CD4-positive, CD25-positive, alpha-beta regulatory T cell (primary cell): ENCODE data around the gene ZNF692. TPM values are rescaled to one million over a fixed set of nuclear protein-coding genes. Genes with fewer than 3 reads are reported as not detected.
"Not testable (repeated sequence)": the region's sequence is repeated elsewhere in the genome, so short reads cannot be mapped to it uniquely, and the experiment has no call there.

ENCODE experiments used
- ATAC-seq, 2 donors: fragments of 150-1000 bp; cut with Tn5 transposase; one replicate each; pipeline ENCODE4 v1.10.0; 2021; ENCODE audit warnings: low read depth in 2 of 2, moderate number of reproducible peaks in 2 of 2, moderate library complexity in 1 of 2
- DNase-seq, 3 donors: peaks; one replicate each; pipeline versions ENCODE4 v3.0.0 to v3.0.0-alpha.2; 2012 to 2022; ENCODE audit warnings: mixed read lengths in 1 of 3
- H3K27ac ChIP-seq: one replicate; pipeline ENCODE4 v1.7.0; 2013; ENCODE audit warnings: mild to moderate bottlenecking, low read length; ENCODE audit not compliant: insufficient read depth, poor library complexity, severe bottlenecking
- H3K27me3 ChIP-seq: one replicate; pipeline ENCODE4 v1.7.0; 2013; ENCODE audit warnings: low read length; ENCODE audit not compliant: control insufficient read depth, insufficient read depth
- H3K36me3 ChIP-seq: one replicate; pipeline ENCODE4 v1.7.0; 2013; ENCODE audit warnings: mild to moderate bottlenecking, low read length, moderate library complexity; ENCODE audit not compliant: control insufficient read depth, insufficient read depth
- H3K4me1 ChIP-seq: 2 replicates; pipeline ENCODE4 v1.7.0; 2013; ENCODE audit warnings: mild to moderate bottlenecking, low read length; ENCODE audit not compliant: insufficient read depth, control insufficient read depth, poor library complexity, severe bottlenecking
- H3K4me3 ChIP-seq: one replicate; pipeline ENCODE4 v1.7.0; 2013; ENCODE audit warnings: low read depth, mild to moderate bottlenecking, low read length, moderate library complexity
- H3K9me3 ChIP-seq, 2 experiments: 1 replicate in 1 of 2; 2 replicates in 1 of 2; pipeline ENCODE4 v1.7.0; 2013; ENCODE audit warnings: low read length in 2 of 2, mild to moderate bottlenecking in 1 of 2, moderate library complexity in 1 of 2; ENCODE audit not compliant: control insufficient read depth in 2 of 2
- H3K27ac Mint-ChIP-seq, 3 donors: one replicate each; pipeline ENCODE4 v1.8.0; 2020 to 2022; ENCODE audit warnings: mild to moderate bottlenecking in 3 of 3, mixed read lengths in 3 of 3, moderate library complexity in 2 of 3
- H3K27me3 Mint-ChIP-seq: one replicate; pipeline ENCODE4 v1.8.0; 2022; ENCODE audit warnings: mild to moderate bottlenecking, mixed read lengths
- H3K36me3 Mint-ChIP-seq: one replicate; pipeline ENCODE4 v1.8.0; 2020; ENCODE audit warnings: mixed read lengths
- H3K4me1 Mint-ChIP-seq, 4 donors: one replicate each; pipeline ENCODE4 v1.8.0; 2020 to 2022; ENCODE audit warnings: mixed read lengths in 4 of 4, mild to moderate bottlenecking in 1 of 4
- H3K4me3 Mint-ChIP-seq, 4 donors: one replicate each; pipeline ENCODE4 v1.8.0; 2020 to 2022; ENCODE audit warnings: mild to moderate bottlenecking in 4 of 4, mixed read lengths in 4 of 4, moderate library complexity in 3 of 4
- H3K9me3 Mint-ChIP-seq, 7 donors: one replicate each; pipeline ENCODE4 v1.8.0; 2020 to 2022; ENCODE audit warnings: mixed read lengths in 7 of 7, mild to moderate bottlenecking in 3 of 7, moderate library complexity in 2 of 7
- polyA plus RNA-seq, 4 donors: library from polyadenylated mRNA; unstranded; fragments of 300-500 nt; fragmentation: Illumina TruSeq; gene quantifications; one replicate each; pipeline ENCODE4 v1.2.3, GENCODE V29; 2021
- total RNA-seq: library from RNA; stranded (reverse); gene quantifications from one replicate; pipeline ENCODE4 v1.2.3, GENCODE V29; 2022

Gene ZNF692
- total and polyA plus RNA-seq, 5 donors from 2014 or later, result 6.0 to 50.6 (median 7.7) TPM

- peaks cover 2% of the 10 kb centered on the region for H3K4me1 ChIP-seq
- Mint-ChIP-seq H3K9me3 (peaks cover 0 to 4% (median 0%) of the 10 kb centered on the region in 7 donors), H3K27ac (no peak overlapping the region), H3K4me1 (peaks cover 0 to 5% (median 2%) of the 10 kb centered on the region in 4 donors), H3K27me3 (peaks cover 48% of the 10 kb centered on the region), H3K4me3 (no peak overlapping the region), H3K36me3 (no peaks in the 10 kb centered on the region)
- H3K9me3 ChIP-seq, result no peaks in the 10 kb centered on the region
- H3K27me3 ChIP-seq, result peaks cover 20% of the 10 kb centered on the region
- H3K36me3 ChIP-seq, result no peaks in the 10 kb centered on the region
- no peak for ATAC-seq
- no peak for DNase-seq
- H3K27ac ChIP-seq, result no peak overlapping the region
- no peak overlapping the region for H3K4me3 ChIP-seq
Observed at GRCh38 chr1:248900637-248901036, 41.8 kb upstream of the ZNF692 start.

- Mint-ChIP-seq H3K27ac (no peak overlapping the region), H3K9me3 (peaks cover 0 to 4% (median 0%) of the 10 kb centered on the region in 7 donors), H3K4me3 (no peak overlapping the region), H3K27me3 (peaks cover 59% of the 10 kb centered on the region), H3K4me1 (no peaks in the 10 kb centered on the region), H3K36me3 (no peaks in the 10 kb centered on the region)
- no peaks in the 10 kb centered on the region for H3K9me3 ChIP-seq
- H3K27me3 ChIP-seq, result peaks cover 34% of the 10 kb centered on the region
- no peak for ATAC-seq
- H3K36me3 ChIP-seq, result no peaks in the 10 kb centered on the region
- H3K27ac ChIP-seq, result no peak overlapping the region
- no peak overlapping the region for H3K4me3 ChIP-seq
- DNase-seq, result no peak
- no peaks in the 10 kb centered on the region for H3K4me1 ChIP-seq
Observed at GRCh38 chr1:248897412-248898337, 38.8 kb upstream of the ZNF692 start.

GRCh38 chr1:248894837-248895236 is 36.0 kb upstream of the ZNF692 start:
- Mint-ChIP-seq H3K4me3 (no peak overlapping the region), H3K27me3 (peaks cover 40% of the 10 kb centered on the region), H3K36me3 (no peaks in the 10 kb centered on the region), H3K9me3 (peaks cover 0 to 4% (median 0%) of the 10 kb centered on the region in 7 donors), H3K4me1 (no peaks in the 10 kb centered on the region), H3K27ac (peak overlapping the region in 1 of 3 donors; percentile 79)
- DNase-seq (no peak), ATAC-seq (no peak)
- no peak overlapping the region for H3K4me3 ChIP-seq
- peaks cover 28% of the 10 kb centered on the region for H3K27me3 ChIP-seq
- no peak overlapping the region for H3K27ac ChIP-seq
- H3K9me3 ChIP-seq, result no peaks in the 10 kb centered on the region
- no peaks in the 10 kb centered on the region for H3K36me3 ChIP-seq
- no peaks in the 10 kb centered on the region for H3K4me1 ChIP-seq

GRCh38 chr1:248892590-248892989 is 33.7 kb upstream of the ZNF692 start:
- Histone ChIP-seq H3K27me3 (peaks cover 24% of the 10 kb centered on the region), H3K9me3 (no peaks in the 10 kb centered on the region), H3K27ac (no peak overlapping the region), H3K36me3 (no peaks in the 10 kb centered on the region), H3K4me3 (no peak overlapping the region), H3K4me1 (no peaks in the 10 kb centered on the region)
- Mint-ChIP-seq H3K4me3 (no peak overlapping the region), H3K4me1 (peaks cover 0 to 2% (median 0%) of the 10 kb centered on the region in 4 donors), H3K27me3 (peaks cover 35% of the 10 kb centered on the region), H3K9me3 (peaks cover 0 to 3% (median 0%) of the 10 kb centered on the region in 7 donors), H3K27ac (no peak overlapping the region), H3K36me3 (no peaks in the 10 kb centered on the region)
- ATAC-seq, result no peak
- DNase-seq, result no peak

GRCh38 chr1:248891758-248892157 is 32.9 kb upstream of the ZNF692 start:
- DNase-seq, result no peak
- no peaks in the 10 kb centered on the region for H3K9me3 ChIP-seq
- Mint-ChIP-seq H3K27ac (no peak overlapping the region), H3K36me3 (no peaks in the 10 kb centered on the region), H3K27me3 (peaks cover 34% of the 10 kb centered on the region), H3K9me3 (peaks cover 0 to 3% (median 0%) of the 10 kb centered on the region in 7 donors), H3K4me1 (peaks cover 0 to 2% (median 0%) of the 10 kb centered on the region in 4 donors), H3K4me3 (no peak overlapping the region)
- peaks cover 26% of the 10 kb centered on the region for H3K27me3 ChIP-seq
- no peaks in the 10 kb centered on the region for H3K36me3 ChIP-seq
- no peak overlapping the region for H3K27ac ChIP-seq
- H3K4me3 ChIP-seq, result no peak overlapping the region
- ATAC-seq, result no peak
- no peaks in the 10 kb centered on the region for H3K4me1 ChIP-seq

GRCh38 chr1:248890549-248891498 is 31.9 kb upstream of the ZNF692 start:
- no peaks in the 10 kb centered on the region for H3K9me3 Mint-ChIP-seq

GRCh38 chr1:248889914-248890243 is 31.0 kb upstream of the ZNF692 start:
- ATAC-seq, H3K27ac Mint-ChIP-seq, H3K36me3 ChIP-seq, H3K9me3 Mint-ChIP-seq, H3K9me3 ChIP-seq, H3K4me3 Mint-ChIP-seq, H3K4me1 ChIP-seq, H3K4me3 ChIP-seq, H3K36me3 Mint-ChIP-seq, H3K4me1 Mint-ChIP-seq, H3K27ac ChIP-seq, DNase-seq: not testable (repeated sequence)
- H3K27me3 ChIP-seq, result peaks cover 24% of the 10 kb centered on the region
- peaks cover 31% of the 10 kb centered on the region for H3K27me3 Mint-ChIP-seq

More at GRCh38 chr1:248890549-248891498, 31.9 kb upstream of the ZNF692 start:
- no peak for ATAC-seq
- DNase-seq, result no peak
- no peak overlapping the region for H3K4me3 ChIP-seq
- no peak overlapping the region for H3K27ac ChIP-seq
- no peak overlapping the region for H3K27ac Mint-ChIP-seq
- H3K27me3 Mint-ChIP-seq, result peaks cover 35% of the 10 kb centered on the region
- no peaks in the 10 kb centered on the region for H3K9me3 ChIP-seq
- H3K4me3 Mint-ChIP-seq, result no peak overlapping the region
- H3K4me1 ChIP-seq, result no peaks in the 10 kb centered on the region
- peaks cover 26% of the 10 kb centered on the region for H3K27me3 ChIP-seq
- H3K4me1 Mint-ChIP-seq, result peaks cover 0 to 2% (median 0%) of the 10 kb centered on the region in 4 donors
- no peaks in the 10 kb centered on the region for H3K36me3 ChIP-seq
- no peaks in the 10 kb centered on the region for H3K36me3 Mint-ChIP-seq
